GM23338 (cell line): ENCODE results near the gene CADM4. TPM values are rescaled to one million over a fixed set of nuclear protein-coding genes. Genes with fewer than 3 reads are reported as not detected.
A peak's percentile ranks its signal among the peaks of the same experiment; 100 is the strongest.

Source experiments
- ATAC-seq: fragments of 200-7000 bp; cut with Tn5 transposase; 3 replicates; pipeline ENCODE4 v1.9.1; 2020
- DNase-seq: peaks from one replicate; pipeline ENCODE4 v3.0.0-alpha.2; 2015; ENCODE audit warnings: low spot score
- H2AFZ ChIP-seq: fragments of 200-600 bp; sonication (generic); 2 replicates; pipeline ENCODE4 v1.8.0; 2016; ENCODE audit warnings: antibody characterized with exemption, mild to moderate bottlenecking, moderate library complexity
- H3F3A ChIP-seq: fragments of 200-600 bp; sonication (generic); replicated peaks from 2 replicates; pipeline ENCODE4 v1.8.0; 2017; ENCODE audit warnings: antibody characterized with exemption, mixed run types, low read depth
- H3K27ac ChIP-seq: fragments of 200-600 bp; sonication (generic); 2 replicates; pipeline ENCODE4 v1.6.1; 2016; ENCODE audit warnings: low read depth
- H3K27me3 ChIP-seq: fragments of 200-600 bp; sonication (generic); 2 replicates; pipeline ENCODE4 v1.8.0; 2016; ENCODE audit warnings: mild to moderate bottlenecking, mixed run types, moderate library complexity; ENCODE audit not compliant: insufficient read depth
- H3K36me3 ChIP-seq: fragments of 200-600 bp; sonication (generic); 2 replicates; pipeline ENCODE4 v1.8.0; 2016; ENCODE audit warnings: mild to moderate bottlenecking; ENCODE audit not compliant: insufficient read depth
- H3K4me1 ChIP-seq: fragments of 200-600 bp; sonication (generic); 2 replicates; pipeline ENCODE4 v1.8.0; 2016; ENCODE audit warnings: mild to moderate bottlenecking, moderate library complexity; ENCODE audit not compliant: insufficient read depth
- H3K4me2 ChIP-seq: fragments of 200-600 bp; sonication (generic); 2 replicates; pipeline ENCODE4 v1.7.1; 2017; ENCODE audit warnings: mixed run types
- H3K4me3 ChIP-seq: fragments of 200-600 bp; sonication (generic); 2 replicates; pipeline ENCODE4 v1.6.1; 2016; ENCODE audit warnings: mixed run types
- H3K79me2 ChIP-seq: fragments of 200-600 bp; sonication (generic); replicated peaks from 2 replicates; pipeline ENCODE4 v1.8.0; 2017; ENCODE audit warnings: mild to moderate bottlenecking; ENCODE audit not compliant: insufficient read depth
- H3K9me2 ChIP-seq: fragments of 200-600 bp; sonication (generic); 2 replicates; pipeline ENCODE4 v1.8.0; 2017; ENCODE audit not compliant: insufficient read depth
- H4K20me1 ChIP-seq: fragments of 200-600 bp; sonication (generic); replicated peaks from 2 replicates; pipeline ENCODE4 v1.8.0; 2017; ENCODE audit warnings: mild to moderate bottlenecking; ENCODE audit not compliant: insufficient read depth
- H3K27ac Mint-ChIP-seq: 2 replicates; pipeline ENCODE4 v1.8.0; 2020; ENCODE audit warnings: inconsistent platforms, mild to moderate bottlenecking, moderate library complexity, mixed read lengths
- H3K27me3 Mint-ChIP-seq: 3 replicates; pipeline ENCODE4 v1.8.0; 2022; ENCODE audit warnings: low read depth, mild to moderate bottlenecking, moderate library complexity, mixed read lengths, inconsistent platforms; ENCODE audit not compliant: insufficient read depth, poor library complexity
- H3K36me3 Mint-ChIP-seq: 3 replicates; pipeline ENCODE4 v1.8.0; 2021; ENCODE audit warnings: low read depth, mild to moderate bottlenecking, inconsistent platforms, moderate library complexity, mixed read lengths
- H3K4me1 Mint-ChIP-seq: 3 replicates; pipeline ENCODE4 v1.8.0; 2020; ENCODE audit warnings: mild to moderate bottlenecking, inconsistent platforms, mixed read lengths
- H3K4me3 Mint-ChIP-seq: 3 replicates; pipeline ENCODE4 v1.8.0; 2021; ENCODE audit warnings: moderate library complexity, mild to moderate bottlenecking, inconsistent platforms, mixed read lengths
- H3K9me3 Mint-ChIP-seq: 3 replicates; pipeline ENCODE4 v1.8.0; 2020; ENCODE audit warnings: moderate library complexity, mild to moderate bottlenecking, inconsistent platforms, mixed read lengths
- CREB1 ChIP-seq: fragments of 250-450 bp; sonication (Bioruptor Pico); IDR thresholded peaks from 2 replicates; pipeline ENCODE4 v1.5.0; 2020; ENCODE audit warnings: low read depth, mild to moderate bottlenecking, moderate library complexity
- EZH2 ChIP-seq: fragments of 200-600 bp; sonication (generic); IDR thresholded peaks from one replicate; pipeline ENCODE4 v1.8.0; 2017; ENCODE audit warnings: antibody characterized with exemption, mild to moderate bottlenecking, low read depth; ENCODE audit not compliant: unreplicated experiment
- EZH2phosphoT487 ChIP-seq: fragments of 200-600 bp; sonication (generic); IDR thresholded peaks from one replicate; pipeline ENCODE4 v1.8.1; 2018; ENCODE audit warnings: antibody characterized with exemption; ENCODE audit not compliant: unreplicated experiment
- JUNB ChIP-seq: IDR thresholded peaks from one replicate; pipeline ENCODE4 v1.6.1; 2016; ENCODE audit warnings: antibody characterized with exemption; ENCODE audit not compliant: unreplicated experiment
- NANOG ChIP-seq: IDR thresholded peaks from 2 replicates; pipeline ENCODE4 v1.6.1; 2016; ENCODE audit warnings: antibody characterized with exemption, borderline replicate concordance
- POLR2AphosphoS5 ChIP-seq: IDR thresholded peaks from 2 replicates; pipeline ENCODE4 v1.6.1; 2016; ENCODE audit warnings: antibody characterized with exemption, low read depth
- STAT1 ChIP-seq: IDR thresholded peaks from one replicate; pipeline ENCODE4 v1.6.1; 2016; ENCODE audit warnings: antibody characterized with exemption; ENCODE audit not compliant: unreplicated experiment
- ZNF114 ChIP-seq: fragments of 250-450 bp; sonication (Bioruptor Pico); IDR thresholded peaks from 2 replicates; pipeline ENCODE4 v1.5.0; 2020; ENCODE audit warnings: mild to moderate bottlenecking, moderate library complexity
- ZNF331 ChIP-seq: fragments of 250-450 bp; sonication (Bioruptor Pico); IDR thresholded peaks from 2 replicates; pipeline ENCODE4 v1.5.0; 2020; ENCODE audit warnings: low read depth, mild to moderate bottlenecking, moderate library complexity
- polyA plus RNA-seq: library from polyadenylated mRNA; unstranded; fragments of >200 nt; fragmentation: Nextera tagmentation; extraction: Ambion mirVana; gene quantifications from 2 replicates; pipeline ENCODE4 v1.2.1, GENCODE V29; 2016
- total RNA-seq: library from RNA; depleted of rRNA; stranded (reverse); fragments of >200 nt; shearing (Covaris generic); gene quantifications from 2 replicates; pipeline ENCODE4 v1.2.3, GENCODE V29; 2014
- TF ChIP-seq, protein P1 (sequence below): IDR thresholded peaks from 2 replicates; pipeline ENCODE4 v1.6.1; 2016; ENCODE audit warnings: antibody characterized with exemption
- TF ChIP-seq, protein P2 (sequence below): fragments of 250-450 bp; sonication (Bioruptor Pico); IDR thresholded peaks from 2 replicates; pipeline ENCODE4 v1.5.0; 2020; ENCODE audit warnings: mild to moderate bottlenecking, moderate library complexity
- TF ChIP-seq, protein P3 (sequence below), 2 experiments: fragments of 200-600 bp in 1 of 2; sonication (generic) in 1 of 2; conservative IDR thresholded peaks; 2 replicates each; pipeline versions ENCODE4 v1.5.1 to v1.6.1; 2016 to 2017; ENCODE audit warnings: antibody characterized with exemption in 2 of 2, low read depth in 2 of 2, mild to moderate bottlenecking in 2 of 2, moderate library complexity in 1 of 2
- TF ChIP-seq, protein P4 (sequence below): IDR thresholded peaks from one replicate; pipeline ENCODE4 v1.6.1; 2018; ENCODE audit warnings: antibody characterized with exemption; ENCODE audit not compliant: unreplicated experiment

The CADM4 gene
- total and polyA plus RNA-seq, 2 experiments from 2014 or later: 3.7 to 21.2 TPM

DNA sequence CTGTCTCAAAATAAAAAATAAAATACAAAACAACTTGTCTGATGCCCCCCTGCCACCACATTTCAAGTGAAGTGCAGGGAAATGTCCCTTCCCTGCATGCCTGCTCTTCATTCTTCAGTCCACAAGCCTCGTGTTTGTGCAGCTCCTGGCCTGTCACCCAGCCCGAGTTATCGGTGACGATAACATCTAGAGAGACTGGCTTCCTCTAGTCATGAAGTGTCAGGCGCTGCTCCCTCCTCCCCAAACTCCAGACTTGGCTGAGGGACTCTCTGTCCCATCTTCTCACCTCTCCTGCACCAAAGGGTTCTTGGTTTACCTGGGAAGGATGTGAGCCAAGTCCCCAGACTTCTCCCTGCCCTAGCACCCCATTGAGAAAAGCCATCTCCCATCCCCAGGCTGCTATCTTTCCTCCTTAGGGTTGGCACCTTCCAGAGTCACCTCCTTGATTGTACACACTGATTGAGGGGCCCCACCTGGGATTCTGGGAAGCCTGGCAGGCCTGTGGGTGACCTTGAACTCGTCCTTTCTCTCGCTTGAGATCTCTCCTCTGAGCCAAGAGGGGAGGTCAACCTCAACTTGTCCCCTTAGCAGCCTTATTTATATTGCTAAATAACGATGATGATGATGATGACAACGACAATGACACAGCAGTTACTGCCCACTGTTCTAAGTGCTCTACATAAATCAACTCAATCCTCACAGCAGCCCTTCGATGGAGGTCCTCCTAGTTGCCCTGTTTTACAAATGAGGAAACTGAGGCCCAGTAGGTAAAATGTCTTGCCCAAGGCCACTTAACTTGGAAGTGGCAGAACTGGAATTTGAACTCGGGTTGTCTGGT lies 43.4 kb upstream of the CADM4 start:
- H3K9me2 ChIP-seq: no peaks in the 10 kb centered on the region
- H3K36me3 Mint-ChIP-seq: no peaks in the 10 kb centered on the region
- no peak overlapping the region for H3K27ac ChIP-seq
- no peak for ATAC-seq
- no peaks in the 10 kb centered on the region for H4K20me1 ChIP-seq
- no peak for TF ChIP-seq NANOG
- no peak for TF ChIP-seq ZNF114 (CRISPR knock-in tag)
- no peak for TF ChIP-seq ZNF331
- TF ChIP-seq JUNB: no peak
- no peak for TF ChIP-seq EZH2
- TF ChIP-seq, protein P1, sequence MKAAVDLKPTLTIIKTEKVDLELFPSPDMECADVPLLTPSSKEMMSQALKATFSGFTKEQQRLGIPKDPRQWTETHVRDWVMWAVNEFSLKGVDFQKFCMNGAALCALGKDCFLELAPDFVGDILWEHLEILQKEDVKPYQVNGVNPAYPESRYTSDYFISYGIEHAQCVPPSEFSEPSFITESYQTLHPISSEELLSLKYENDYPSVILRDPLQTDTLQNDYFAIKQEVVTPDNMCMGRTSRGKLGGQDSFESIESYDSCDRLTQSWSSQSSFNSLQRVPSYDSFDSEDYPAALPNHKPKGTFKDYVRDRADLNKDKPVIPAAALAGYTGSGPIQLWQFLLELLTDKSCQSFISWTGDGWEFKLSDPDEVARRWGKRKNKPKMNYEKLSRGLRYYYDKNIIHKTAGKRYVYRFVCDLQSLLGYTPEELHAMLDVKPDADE: no peak
- TF ChIP-seq, protein P2, sequence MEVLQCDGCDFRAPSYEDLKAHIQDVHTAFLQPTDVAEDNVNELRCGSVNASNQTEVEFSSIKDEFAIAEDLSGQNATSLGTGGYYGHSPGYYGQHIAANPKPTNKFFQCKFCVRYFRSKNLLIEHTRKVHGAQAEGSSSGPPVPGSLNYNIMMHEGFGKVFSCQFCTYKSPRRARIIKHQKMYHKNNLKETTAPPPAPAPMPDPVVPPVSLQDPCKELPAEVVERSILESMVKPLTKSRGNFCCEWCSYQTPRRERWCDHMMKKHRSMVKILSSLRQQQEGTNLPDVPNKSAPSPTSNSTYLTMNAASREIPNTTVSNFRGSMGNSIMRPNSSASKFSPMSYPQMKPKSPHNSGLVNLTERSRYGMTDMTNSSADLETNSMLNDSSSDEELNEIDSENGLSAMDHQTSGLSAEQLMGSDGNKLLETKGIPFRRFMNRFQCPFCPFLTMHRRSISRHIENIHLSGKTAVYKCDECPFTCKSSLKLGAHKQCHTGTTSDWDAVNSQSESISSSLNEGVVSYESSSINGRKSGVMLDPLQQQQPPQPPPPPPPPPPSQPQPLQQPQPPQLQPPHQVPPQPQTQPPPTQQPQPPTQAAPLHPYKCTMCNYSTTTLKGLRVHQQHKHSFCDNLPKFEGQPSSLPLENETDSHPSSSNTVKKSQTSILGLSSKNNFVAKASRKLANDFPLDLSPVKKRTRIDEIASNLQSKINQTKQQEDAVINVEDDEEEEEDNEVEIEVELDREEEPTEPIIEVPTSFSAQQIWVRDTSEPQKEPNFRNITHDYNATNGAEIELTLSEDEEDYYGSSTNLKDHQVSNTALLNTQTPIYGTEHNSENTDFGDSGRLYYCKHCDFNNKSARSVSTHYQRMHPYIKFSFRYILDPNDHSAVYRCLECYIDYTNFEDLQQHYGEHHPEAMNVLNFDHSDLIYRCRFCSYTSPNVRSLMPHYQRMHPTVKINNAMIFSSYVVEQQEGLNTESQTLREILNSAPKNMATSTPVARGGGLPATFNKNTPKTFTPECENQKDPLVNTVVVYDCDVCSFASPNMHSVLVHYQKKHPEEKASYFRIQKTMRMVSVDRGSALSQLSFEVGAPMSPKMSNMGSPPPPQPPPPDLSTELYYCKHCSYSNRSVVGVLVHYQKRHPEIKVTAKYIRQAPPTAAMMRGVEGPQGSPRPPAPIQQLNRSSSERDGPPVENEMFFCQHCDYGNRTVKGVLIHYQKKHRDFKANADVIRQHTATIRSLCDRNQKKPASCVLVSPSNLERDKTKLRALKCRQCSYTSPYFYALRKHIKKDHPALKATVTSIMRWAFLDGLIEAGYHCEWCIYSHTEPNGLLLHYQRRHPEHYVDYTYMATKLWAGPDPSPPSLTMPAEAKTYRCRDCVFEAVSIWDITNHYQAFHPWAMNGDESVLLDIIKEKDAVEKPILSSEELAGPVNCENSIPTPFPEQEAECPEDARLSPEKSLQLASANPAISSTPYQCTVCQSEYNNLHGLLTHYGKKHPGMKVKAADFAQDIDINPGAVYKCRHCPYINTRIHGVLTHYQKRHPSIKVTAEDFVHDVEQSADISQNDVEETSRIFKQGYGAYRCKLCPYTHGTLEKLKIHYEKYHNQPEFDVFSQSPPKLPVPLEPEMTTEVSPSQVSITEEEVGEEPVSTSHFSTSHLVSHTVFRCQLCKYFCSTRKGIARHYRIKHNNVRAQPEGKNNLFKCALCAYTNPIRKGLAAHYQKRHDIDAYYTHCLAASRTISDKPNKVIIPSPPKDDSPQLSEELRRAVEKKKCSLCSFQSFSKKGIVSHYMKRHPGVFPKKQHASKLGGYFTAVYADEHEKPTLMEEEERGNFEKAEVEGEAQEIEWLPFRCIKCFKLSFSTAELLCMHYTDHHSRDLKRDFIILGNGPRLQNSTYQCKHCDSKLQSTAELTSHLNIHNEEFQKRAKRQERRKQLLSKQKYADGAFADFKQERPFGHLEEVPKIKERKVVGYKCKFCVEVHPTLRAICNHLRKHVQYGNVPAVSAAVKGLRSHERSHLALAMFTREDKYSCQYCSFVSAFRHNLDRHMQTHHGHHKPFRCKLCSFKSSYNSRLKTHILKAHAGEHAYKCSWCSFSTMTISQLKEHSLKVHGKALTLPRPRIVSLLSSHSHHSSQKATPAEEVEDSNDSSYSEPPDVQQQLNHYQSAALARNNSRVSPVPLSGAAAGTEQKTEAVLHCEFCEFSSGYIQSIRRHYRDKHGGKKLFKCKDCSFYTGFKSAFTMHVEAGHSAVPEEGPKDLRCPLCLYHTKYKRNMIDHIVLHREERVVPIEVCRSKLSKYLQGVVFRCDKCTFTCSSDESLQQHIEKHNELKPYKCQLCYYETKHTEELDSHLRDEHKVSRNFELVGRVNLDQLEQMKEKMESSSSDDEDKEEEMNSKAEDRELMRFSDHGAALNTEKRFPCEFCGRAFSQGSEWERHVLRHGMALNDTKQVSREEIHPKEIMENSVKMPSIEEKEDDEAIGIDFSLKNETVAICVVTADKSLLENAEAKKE: no peak
- TF ChIP-seq, protein P3, sequence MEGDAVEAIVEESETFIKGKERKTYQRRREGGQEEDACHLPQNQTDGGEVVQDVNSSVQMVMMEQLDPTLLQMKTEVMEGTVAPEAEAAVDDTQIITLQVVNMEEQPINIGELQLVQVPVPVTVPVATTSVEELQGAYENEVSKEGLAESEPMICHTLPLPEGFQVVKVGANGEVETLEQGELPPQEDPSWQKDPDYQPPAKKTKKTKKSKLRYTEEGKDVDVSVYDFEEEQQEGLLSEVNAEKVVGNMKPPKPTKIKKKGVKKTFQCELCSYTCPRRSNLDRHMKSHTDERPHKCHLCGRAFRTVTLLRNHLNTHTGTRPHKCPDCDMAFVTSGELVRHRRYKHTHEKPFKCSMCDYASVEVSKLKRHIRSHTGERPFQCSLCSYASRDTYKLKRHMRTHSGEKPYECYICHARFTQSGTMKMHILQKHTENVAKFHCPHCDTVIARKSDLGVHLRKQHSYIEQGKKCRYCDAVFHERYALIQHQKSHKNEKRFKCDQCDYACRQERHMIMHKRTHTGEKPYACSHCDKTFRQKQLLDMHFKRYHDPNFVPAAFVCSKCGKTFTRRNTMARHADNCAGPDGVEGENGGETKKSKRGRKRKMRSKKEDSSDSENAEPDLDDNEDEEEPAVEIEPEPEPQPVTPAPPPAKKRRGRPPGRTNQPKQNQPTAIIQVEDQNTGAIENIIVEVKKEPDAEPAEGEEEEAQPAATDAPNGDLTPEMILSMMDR (conservative IDR thresholded peaks at IDR 0.05; ENCODE audit: low read depth in 2 of 2): no peak
- TF ChIP-seq POLR2AphosphoS5: no peak
- TF ChIP-seq STAT1: no peak
- TF ChIP-seq CREB1 (CRISPR knock-in tag): no peak
- no peak for TF ChIP-seq EZH2phosphoT487
- TF ChIP-seq, protein P4, sequence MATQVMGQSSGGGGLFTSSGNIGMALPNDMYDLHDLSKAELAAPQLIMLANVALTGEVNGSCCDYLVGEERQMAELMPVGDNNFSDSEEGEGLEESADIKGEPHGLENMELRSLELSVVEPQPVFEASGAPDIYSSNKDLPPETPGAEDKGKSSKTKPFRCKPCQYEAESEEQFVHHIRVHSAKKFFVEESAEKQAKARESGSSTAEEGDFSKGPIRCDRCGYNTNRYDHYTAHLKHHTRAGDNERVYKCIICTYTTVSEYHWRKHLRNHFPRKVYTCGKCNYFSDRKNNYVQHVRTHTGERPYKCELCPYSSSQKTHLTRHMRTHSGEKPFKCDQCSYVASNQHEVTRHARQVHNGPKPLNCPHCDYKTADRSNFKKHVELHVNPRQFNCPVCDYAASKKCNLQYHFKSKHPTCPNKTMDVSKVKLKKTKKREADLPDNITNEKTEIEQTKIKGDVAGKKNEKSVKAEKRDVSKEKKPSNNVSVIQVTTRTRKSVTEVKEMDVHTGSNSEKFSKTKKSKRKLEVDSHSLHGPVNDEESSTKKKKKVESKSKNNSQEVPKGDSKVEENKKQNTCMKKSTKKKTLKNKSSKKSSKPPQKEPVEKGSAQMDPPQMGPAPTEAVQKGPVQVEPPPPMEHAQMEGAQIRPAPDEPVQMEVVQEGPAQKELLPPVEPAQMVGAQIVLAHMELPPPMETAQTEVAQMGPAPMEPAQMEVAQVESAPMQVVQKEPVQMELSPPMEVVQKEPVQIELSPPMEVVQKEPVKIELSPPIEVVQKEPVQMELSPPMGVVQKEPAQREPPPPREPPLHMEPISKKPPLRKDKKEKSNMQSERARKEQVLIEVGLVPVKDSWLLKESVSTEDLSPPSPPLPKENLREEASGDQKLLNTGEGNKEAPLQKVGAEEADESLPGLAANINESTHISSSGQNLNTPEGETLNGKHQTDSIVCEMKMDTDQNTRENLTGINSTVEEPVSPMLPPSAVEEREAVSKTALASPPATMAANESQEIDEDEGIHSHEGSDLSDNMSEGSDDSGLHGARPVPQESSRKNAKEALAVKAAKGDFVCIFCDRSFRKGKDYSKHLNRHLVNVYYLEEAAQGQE: no peak
- no peak overlapping the region for H3K27ac Mint-ChIP-seq
- H3K79me2 ChIP-seq: no peaks in the 10 kb centered on the region
- H3F3A ChIP-seq: no peaks in the 10 kb centered on the region
- peak overlapping the region; percentile 38; the same call in 1 of the 2 replicates for H2AFZ ChIP-seq
- peaks cover 6% of the 10 kb centered on the region for H3K27me3 Mint-ChIP-seq
- H3K4me1 Mint-ChIP-seq: no peaks in the 10 kb centered on the region; the same call in 2 of the 3 replicates
- no peaks in the 10 kb centered on the region for H3K36me3 ChIP-seq
- no peak overlapping the region for H3K4me3 ChIP-seq
- no peaks in the 10 kb centered on the region for H3K27me3 ChIP-seq
- H3K4me1 ChIP-seq: no peaks in the 10 kb centered on the region
- no peaks in the 10 kb centered on the region; the same call in 2 of the 3 replicates for H3K9me3 Mint-ChIP-seq
- DNase-seq: no peak
- H3K4me2 ChIP-seq: no peak overlapping the region
- no peak overlapping the region for H3K4me3 Mint-ChIP-seq
